NOMO-1 treated with dmso at 0.1 percent for 144 hours (cell line): ENCODE data around the gene NCF4.

Experiments used
- DNase-seq: peaks from one replicate; lab custom pipeline; 2025; ENCODE audit not compliant: unreplicated experiment; lab: John Stamatoyannopoulos, UW

The NCF4 gene

GRCh38 chr22:36838119-36839030 lies 22.4 kb upstream of the NCF4 start:
- no peak for DNase-seq

- no peak for DNase-seq
Observed at GRCh38 chr22:36839356-36840073, 21.3 kb upstream of the NCF4 start.

DNA sequence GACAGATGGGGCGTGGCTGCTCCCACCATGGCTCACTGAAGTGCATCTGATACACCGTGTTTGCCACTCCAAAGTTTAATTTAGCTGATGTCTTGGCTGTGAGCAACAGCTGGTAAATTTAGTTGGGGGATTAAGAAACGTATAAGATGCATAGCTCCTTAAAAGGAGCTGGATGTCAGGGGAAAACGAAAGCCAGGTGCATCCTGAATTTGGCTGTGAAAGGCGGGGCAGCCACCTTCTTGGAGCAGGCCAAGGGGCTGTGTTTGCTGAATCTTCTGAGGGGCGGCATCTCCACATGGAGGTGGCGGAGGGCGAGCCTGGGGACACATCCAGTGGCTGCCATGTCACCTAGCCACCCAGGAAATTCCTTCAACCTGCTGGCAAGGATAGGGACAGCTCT lies 20.7 kb upstream of the NCF4 start:
- no peak for DNase-seq

GRCh38 chr22:36846271-36846670 lies 14.5 kb upstream of the NCF4 start:
- DNase-seq = no peak

DNA sequence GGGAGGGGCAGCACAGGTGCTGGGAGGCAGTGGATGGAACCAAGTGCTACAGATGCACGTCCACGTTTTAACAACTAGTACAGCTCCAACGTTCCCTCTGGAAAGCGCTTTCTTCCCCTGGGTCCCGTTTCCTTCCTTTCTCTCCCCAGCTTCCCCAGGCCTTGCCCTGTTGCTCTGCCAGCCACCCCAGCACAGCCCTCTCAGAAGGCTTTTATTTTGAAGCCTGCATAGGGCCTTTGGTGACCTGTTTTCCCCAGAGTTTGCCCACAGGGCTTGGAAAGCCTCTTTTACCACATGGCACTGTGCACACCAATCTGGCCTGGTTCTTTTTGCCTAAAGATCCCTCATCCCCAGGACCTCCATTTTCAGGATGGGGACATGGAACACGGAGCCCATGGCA lies 13.9 kb upstream of the NCF4 start:
- DNase-seq = no peak

GRCh38 chr22:36850056-36850455 lies 10.8 kb upstream of the NCF4 start:
- no peak for DNase-seq

GRCh38 chr22:36850682-36851081 lies 10.1 kb upstream of the NCF4 start:
- DNase-seq = no peak

DNA sequence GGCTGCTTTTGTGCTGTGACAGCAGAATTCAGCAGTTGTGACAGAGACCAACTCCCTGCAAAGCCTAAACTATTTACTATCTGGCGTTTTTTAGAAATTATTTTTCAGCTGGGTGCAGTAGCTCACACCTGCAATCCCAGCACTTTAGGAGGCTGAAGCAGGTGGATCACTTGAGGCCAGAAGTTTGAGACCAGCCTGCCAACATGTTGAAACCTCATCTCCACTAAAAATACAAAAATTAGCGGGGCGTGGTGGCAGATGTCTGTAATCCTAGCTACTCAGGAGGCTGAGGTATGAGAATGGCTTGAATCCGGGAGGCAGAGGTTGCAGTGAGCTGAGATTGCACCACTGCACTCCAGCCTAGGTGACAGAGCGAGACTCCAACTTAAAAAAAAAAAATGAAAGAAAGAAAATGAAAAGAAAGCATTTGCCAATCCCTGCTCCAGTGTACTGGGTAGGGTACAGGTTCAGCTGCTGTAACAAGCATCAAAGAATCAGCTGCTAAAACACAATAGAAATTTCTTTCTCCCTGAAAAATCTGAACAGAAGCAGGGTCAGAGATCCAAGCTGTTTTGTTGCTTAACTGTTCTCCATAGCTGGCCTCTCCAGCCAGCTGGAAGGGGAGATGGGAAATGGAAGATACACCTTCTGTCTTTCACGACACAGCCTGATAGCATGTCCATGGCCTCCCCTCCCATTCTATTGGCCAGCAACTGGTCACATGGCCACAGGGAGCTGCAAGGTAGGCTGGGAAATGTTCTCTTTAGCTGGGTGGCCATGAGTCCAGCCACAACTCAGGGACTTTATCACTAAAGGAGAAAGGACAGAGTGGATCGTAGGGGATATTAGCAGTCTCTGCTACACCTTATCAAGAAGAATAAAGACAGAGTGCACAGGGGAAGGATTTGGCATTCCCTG lies 8.5 kb upstream of the NCF4 start:
- no peak for DNase-seq

DNA sequence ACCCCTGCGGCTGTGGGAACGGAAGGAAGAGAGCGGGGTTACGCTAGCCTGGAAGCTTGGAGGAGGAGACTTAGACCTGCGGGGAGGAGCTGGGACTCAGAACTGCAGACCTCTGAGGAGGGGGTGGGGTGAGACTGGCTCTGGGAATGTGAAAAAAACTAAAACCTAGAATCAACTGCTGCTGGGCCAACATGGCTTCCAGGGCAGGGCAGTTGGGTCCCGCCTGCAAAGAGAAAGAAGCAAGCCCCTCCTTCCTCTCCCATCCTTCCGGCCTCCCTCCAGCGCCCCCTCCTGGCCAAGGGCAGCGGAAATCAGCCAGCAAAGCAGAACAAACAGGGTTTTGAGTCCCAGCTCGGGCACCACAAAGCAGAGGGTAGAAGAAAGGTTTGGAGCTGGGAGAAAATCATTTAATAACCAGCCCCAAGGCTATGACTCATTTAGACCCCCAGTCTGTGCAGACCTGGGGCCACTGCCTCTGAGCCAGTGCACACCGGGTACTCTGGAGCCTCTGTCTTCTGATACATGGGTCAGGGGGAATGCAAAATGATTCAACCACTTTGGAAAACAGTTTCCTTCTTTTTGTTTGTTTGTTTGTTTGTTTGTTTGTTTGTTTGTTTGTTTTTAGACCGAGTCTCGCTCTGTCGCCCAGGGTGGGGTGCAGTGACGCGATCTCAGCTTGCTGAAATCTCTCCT lies 7.3 kb upstream of the NCF4 start:
- DNase-seq = peak; percentile 32

GRCh38 chr22:36855478-36855877 lies 5.3 kb upstream of the NCF4 start:
- no peak for DNase-seq

DNA sequence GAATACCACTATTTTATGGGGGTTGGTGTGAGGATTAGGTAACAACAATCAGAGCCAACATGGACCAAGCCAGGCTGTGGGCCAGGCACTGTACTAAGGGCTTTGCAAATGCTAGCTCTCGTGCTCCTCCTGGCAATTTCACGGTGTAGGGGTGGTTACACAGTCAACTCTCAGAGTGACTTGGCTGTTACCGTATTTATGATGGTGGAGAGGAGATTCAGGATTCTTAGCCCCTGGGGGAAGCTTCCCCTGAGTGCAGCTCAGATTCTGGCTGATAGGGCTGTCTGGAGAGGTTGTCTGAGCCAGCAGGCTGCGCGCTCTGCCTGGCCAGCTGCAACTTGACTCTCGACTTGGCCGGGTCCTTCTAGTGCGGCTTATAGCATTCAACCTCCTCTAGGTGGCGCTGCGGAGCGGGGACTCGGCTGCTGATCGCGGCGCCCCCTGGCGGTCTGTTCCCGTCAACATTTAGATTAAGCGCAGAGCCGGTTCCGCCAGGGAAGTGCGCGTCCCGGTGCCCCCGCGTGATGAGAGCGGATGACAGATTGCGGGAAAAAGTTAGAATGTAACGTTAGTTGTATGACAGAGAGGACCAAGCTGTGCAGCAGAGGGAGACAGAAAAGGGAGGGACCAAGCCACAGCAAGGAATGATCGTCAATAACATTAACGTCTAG lies 4.5 kb upstream of the NCF4 start:
- peak; percentile 79 for DNase-seq

- no peak for DNase-seq
Observed at GRCh38 chr22:36856792-36857135, 4.0 kb upstream of the NCF4 start.

DNA sequence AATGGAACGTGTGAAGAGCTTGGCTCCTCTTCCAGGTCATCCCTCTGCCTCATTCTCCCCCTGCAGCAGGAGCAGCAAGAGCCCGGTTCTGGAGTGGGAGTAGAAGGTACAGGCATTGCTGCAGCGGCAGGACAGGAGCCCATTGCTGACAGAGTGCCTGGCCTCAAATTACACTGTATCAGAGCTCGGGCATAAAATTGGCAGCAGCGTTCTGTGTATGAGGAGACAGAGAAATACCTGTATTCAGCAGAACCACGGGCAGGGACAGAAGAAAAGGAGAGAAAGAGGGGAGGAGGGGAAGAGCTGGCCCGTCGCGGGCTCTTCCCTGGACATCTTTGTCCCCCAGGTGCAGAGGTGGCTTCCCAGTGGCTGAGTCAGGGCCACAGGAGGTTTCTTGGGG lies 2.6 kb upstream of the NCF4 start:
- DNase-seq = no peak

DNA sequence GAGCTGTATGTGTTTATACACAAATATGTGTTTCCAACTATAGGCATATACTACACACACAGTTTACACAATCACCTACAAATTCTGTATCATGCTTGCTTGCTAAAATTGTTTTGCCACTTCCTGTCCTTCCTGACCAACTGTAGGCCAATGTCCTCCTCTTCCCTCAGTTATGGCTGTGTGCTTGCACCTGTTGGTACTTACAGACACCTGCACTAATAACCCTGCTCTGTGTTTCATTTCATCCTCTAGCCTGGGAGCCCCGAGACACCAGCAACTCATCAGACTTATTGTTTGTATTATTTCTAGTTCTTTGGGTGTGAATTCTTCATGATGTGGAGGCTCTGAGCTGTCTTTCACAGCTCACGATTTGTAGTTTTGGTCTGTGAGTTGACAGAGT lies 1.8 kb upstream of the NCF4 start:
- no peak for DNase-seq

- no peak for DNase-seq
Observed at GRCh38 chr22:36860017-36860416, 789 bp upstream of the NCF4 start.

DNA sequence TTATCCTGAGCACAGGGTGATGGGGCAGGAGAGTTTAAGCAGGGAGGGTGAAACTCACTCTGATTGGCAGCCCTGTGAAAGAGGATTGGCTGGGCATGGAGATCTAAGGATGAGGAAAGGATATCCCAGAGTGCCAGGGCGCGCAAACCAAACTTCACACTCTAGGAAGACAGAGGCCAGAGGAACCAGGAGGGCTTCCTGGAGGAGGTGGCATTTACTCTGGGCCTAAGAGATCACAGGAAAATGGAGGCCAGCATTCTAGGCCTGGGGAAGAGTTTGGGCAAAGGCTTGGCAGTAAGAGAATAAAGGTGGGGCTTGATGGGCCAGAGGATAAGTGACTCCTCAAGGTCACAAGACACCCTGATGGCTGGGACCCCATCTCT lies 377 bp upstream of the NCF4 start:
- DNase-seq = no peak

GRCh38 chr22:36862251-36863242 lies 1.7 kb downstream of the NCF4 start:
- peak; percentile 70 for DNase-seq

DNA sequence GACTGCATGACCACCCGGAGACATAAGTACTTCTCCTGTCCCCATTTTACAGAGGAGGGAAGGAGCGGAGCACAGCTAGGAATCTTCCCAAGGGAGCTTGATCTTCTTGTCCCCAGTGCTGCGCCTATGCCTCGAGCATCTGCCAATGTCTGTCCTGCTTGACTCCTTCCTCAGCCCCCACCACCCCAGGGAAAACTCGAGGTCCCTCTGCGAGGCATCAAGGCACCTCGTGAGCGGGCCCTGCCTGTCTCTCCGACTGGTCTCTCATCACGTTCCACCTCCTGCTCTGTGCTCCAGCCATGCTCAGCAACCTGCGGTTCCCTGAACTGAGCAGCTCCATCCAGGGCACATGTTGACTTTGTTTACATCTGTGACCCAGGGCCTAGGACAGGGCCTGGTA lies 2.5 kb downstream of the NCF4 start:
- DNase-seq = no peak

DNA sequence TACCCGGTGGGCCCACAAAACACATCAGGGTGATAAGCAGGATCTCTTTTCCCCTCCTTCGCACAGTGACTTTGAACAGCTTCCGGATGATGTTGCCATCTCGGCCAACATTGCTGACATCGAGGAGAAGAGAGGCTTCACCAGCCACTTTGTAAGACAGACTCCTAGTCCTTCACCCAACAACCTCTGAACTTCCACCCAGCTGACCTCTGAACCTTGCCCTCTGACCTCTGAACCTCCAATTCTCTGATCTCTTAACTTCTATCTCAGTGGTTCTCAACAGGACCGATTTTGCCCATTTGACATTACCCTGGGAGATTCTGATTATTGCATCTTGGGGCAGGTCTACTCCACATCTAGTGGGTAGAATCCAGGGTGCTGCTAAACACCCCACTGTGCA lies 3.2 kb downstream of the NCF4 start:
- no peak for DNase-seq
